Measurements from ENCODE around the gene PHLDA1. TPM values are rescaled to one million over a fixed set of nuclear protein-coding genes. Genes with fewer than 3 reads are reported as not detected.

The PHLDA1 gene
- total RNA-seq, 1 experiment from 2014 or later = 151 TPM

- BruUV-seq (replicated peaks) = no TSS peak
- Mint-ChIP-seq H3K27ac (ENCODE audit: unreplicated experiment) (peak overlapping the region; percentile 97), H3K36me3 (ENCODE audit: insufficient read depth, unreplicated experiment) (peaks cover 41% of the 10 kb centered on the region), H3K9me3 (ENCODE audit: low read depth, unreplicated experiment) (no peaks in the 10 kb centered on the region), H3K4me1 (ENCODE audit: low read depth, unreplicated experiment) (peaks cover 58% of the 10 kb centered on the region), H3K27me3 (ENCODE audit: unreplicated experiment) (no peaks in the 10 kb centered on the region), H3K4me3 (ENCODE audit: low read depth, unreplicated experiment) (peak overlapping the region; percentile 25)
- TF ChIP-seq CTCF (IDR thresholded peaks at IDR 0.05; ENCODE audit: unreplicated experiment) = no peak
- intact Hi-C loops (cut with micrococcal nuclease; ENCODE audit: unreplicated experiment) = no loop called here
- no peak for DNase-seq
- CTCF ChIA-PET = interaction anchor here (0.6 to 3.3 kb wide), 4 partner anchors 14 to 508 kb away, joined by 3 to 17 read pairs (median 7); partner anchors contain the start of genes KRR1 and PHLDA1
Measured at GRCh38 chr12:76018672-76019071, 12.9 kb downstream of the PHLDA1 start.

GRCh38 chr12:76018111-76018510, 13.5 kb downstream of the PHLDA1 start:
- Mint-ChIP-seq H3K4me3 (ENCODE audit: low read depth, unreplicated experiment) (peak overlapping the region; percentile 25), H3K27ac (ENCODE audit: unreplicated experiment) (peak overlapping the region; percentile 97), H3K36me3 (ENCODE audit: insufficient read depth, unreplicated experiment) (peaks cover 37% of the 10 kb centered on the region), H3K9me3 (ENCODE audit: low read depth, unreplicated experiment) (no peaks in the 10 kb centered on the region), H3K4me1 (ENCODE audit: low read depth, unreplicated experiment) (peaks cover 56% of the 10 kb centered on the region), H3K27me3 (ENCODE audit: unreplicated experiment) (no peaks in the 10 kb centered on the region)
- CTCF ChIA-PET = interaction anchor here (1.2 to 2.4 kb wide), 2 partner anchors 32 to 507 kb away, joined by 3 to 11 read pairs; partner anchors contain the start of gene KRR1
- intact Hi-C loops (cut with micrococcal nuclease; ENCODE audit: unreplicated experiment) = no loop called here
- no TSS peak for BruUV-seq (replicated peaks)
- TF ChIP-seq CTCF (IDR thresholded peaks at IDR 0.05; ENCODE audit: unreplicated experiment) = no peak
- peak; percentile 62 for DNase-seq

- no peaks in the 10 kb centered on the region for H3K9me3 Mint-ChIP-seq (ENCODE audit: low read depth, unreplicated experiment)
- H3K36me3 Mint-ChIP-seq (ENCODE audit: insufficient read depth, unreplicated experiment) = peaks cover 12% of the 10 kb centered on the region
- no peak overlapping the region for H3K27ac Mint-ChIP-seq (ENCODE audit: unreplicated experiment)
- H3K4me3 Mint-ChIP-seq (ENCODE audit: low read depth, unreplicated experiment) = no peak overlapping the region
- intact Hi-C loops (cut with micrococcal nuclease; ENCODE audit: unreplicated experiment) = no loop called here
- BruUV-seq (replicated peaks) = no TSS peak
- no peaks in the 10 kb centered on the region for H3K27me3 Mint-ChIP-seq (ENCODE audit: unreplicated experiment)
- CTCF ChIA-PET = no interaction called here
- DNase-seq = no peak
- TF ChIP-seq CTCF (IDR thresholded peaks at IDR 0.05; ENCODE audit: unreplicated experiment) = no peak
- peaks cover 28% of the 10 kb centered on the region for H3K4me1 Mint-ChIP-seq (ENCODE audit: low read depth, unreplicated experiment)
Measured at GRCh38 chr12:76014007-76014406, 17.6 kb downstream of the PHLDA1 start.

GRCh38 chr12:76013603-76014002, 18.0 kb downstream of the PHLDA1 start:
- TF ChIP-seq CTCF (IDR thresholded peaks at IDR 0.05; ENCODE audit: unreplicated experiment) = no peak
- peaks cover 26% of the 10 kb centered on the region for H3K4me1 Mint-ChIP-seq (ENCODE audit: low read depth, unreplicated experiment)
- no peak overlapping the region for H3K27ac Mint-ChIP-seq (ENCODE audit: unreplicated experiment)
- H3K36me3 Mint-ChIP-seq (ENCODE audit: insufficient read depth, unreplicated experiment) = peaks cover 8% of the 10 kb centered on the region
- intact Hi-C loops (cut with micrococcal nuclease; ENCODE audit: unreplicated experiment) = no loop called here
- H3K27me3 Mint-ChIP-seq (ENCODE audit: unreplicated experiment) = no peaks in the 10 kb centered on the region
- no peaks in the 10 kb centered on the region for H3K9me3 Mint-ChIP-seq (ENCODE audit: low read depth, unreplicated experiment)
- BruUV-seq (replicated peaks) = no TSS peak
- CTCF ChIA-PET = interaction anchor here (0.9 kb wide), 1 partner anchor 374 kb away, joined by 3 read pairs; no protein-coding TSS in a partner anchor
- H3K4me3 Mint-ChIP-seq (ENCODE audit: low read depth, unreplicated experiment) = no peak overlapping the region
- no peak for DNase-seq
